Measurements from ENCODE around the gene PLP1.
"Not testable (repeated sequence)": the region's sequence is repeated elsewhere in the genome, so short reads cannot be mapped to it uniquely, and the experiment has no call there.

PLP1 gene

DNA sequence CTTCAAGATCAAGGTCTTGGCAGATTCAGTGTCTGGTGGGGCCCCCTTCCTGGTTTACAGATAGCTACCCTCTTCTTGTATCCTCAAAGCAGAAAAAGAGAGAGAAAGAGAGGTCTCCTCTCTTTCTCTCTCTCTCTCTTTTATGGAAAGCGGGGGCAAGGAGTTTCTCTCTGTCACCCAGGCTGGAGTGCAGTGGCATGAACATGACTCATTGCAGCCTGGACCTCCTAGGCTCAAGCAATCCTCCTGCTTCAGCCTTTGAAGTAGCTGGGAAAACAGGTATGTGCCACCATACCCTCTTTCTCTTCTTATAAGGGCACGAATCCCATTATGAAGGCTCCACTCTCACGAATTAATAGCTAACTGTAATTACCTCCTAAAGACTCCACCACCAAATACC lies 35.2 kb downstream of the PLP1 start:
- in situ Hi-C loops (cut with HindIII; ENCODE audit: low sequenced_read_pairs), result no loop called here
- no peak for DNase-seq (ENCODE audit: low read depth, low spot score)
- TF ChIP-seq, protein P1, sequence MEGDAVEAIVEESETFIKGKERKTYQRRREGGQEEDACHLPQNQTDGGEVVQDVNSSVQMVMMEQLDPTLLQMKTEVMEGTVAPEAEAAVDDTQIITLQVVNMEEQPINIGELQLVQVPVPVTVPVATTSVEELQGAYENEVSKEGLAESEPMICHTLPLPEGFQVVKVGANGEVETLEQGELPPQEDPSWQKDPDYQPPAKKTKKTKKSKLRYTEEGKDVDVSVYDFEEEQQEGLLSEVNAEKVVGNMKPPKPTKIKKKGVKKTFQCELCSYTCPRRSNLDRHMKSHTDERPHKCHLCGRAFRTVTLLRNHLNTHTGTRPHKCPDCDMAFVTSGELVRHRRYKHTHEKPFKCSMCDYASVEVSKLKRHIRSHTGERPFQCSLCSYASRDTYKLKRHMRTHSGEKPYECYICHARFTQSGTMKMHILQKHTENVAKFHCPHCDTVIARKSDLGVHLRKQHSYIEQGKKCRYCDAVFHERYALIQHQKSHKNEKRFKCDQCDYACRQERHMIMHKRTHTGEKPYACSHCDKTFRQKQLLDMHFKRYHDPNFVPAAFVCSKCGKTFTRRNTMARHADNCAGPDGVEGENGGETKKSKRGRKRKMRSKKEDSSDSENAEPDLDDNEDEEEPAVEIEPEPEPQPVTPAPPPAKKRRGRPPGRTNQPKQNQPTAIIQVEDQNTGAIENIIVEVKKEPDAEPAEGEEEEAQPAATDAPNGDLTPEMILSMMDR (IDR thresholded peaks at IDR 0.05; ENCODE audit: low read depth, low read length), result no peak
- no peak overlapping the region for H3K4me3 ChIP-seq (ENCODE audit: low read depth, low read length)

DNA sequence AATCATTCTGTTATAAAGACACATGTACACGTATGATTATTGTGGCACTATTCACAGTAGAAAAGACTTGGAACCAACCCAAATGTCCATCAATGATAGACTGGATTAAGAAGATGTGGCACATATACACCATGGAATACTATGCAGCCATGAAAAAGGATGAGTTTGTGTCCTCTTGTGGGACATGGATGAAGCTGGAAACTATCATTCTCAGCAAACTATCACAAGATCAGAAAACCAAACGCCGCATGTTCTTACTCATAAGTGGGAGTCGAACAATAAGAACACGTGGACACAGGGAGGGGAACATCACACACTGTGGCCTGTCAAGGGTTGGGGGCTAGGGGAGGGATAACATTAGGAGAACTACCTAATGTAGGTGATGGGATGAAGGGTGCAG lies 40.5 kb downstream of the PLP1 start:
- in situ Hi-C loops (cut with HindIII; ENCODE audit: low sequenced_read_pairs); DNase-seq (ENCODE audit: low read depth, low spot score); H3K4me3 ChIP-seq (ENCODE audit: low read depth, low read length): not testable (repeated sequence)

DNA sequence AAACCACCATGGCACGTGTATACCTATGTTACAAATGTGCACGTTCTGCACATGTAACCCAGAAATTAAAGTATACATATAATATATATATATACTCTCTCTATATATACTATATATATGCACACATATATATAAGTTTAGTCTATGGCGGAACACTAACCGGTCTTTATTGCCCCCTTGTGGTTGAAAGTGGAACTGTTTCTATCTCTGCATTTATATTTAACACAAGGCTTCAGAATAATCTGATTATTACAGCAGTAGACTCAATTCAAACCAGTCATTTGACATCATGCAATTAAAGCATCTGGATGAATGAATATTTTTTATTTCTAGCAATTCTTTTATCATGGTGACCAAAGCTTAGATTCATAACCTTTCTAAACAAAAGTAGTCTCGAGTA lies 40.9 kb downstream of the PLP1 start:
- H3K4me3 ChIP-seq (ENCODE audit: low read depth, low read length), result no peak overlapping the region
- TF ChIP-seq, protein P1 (IDR thresholded peaks at IDR 0.05; ENCODE audit: low read depth, low read length), result peak; percentile 54
- in situ Hi-C loops (cut with HindIII; ENCODE audit: low sequenced_read_pairs), result no loop called here
- peak; percentile 49 for DNase-seq (ENCODE audit: low read depth, low spot score)

DNA sequence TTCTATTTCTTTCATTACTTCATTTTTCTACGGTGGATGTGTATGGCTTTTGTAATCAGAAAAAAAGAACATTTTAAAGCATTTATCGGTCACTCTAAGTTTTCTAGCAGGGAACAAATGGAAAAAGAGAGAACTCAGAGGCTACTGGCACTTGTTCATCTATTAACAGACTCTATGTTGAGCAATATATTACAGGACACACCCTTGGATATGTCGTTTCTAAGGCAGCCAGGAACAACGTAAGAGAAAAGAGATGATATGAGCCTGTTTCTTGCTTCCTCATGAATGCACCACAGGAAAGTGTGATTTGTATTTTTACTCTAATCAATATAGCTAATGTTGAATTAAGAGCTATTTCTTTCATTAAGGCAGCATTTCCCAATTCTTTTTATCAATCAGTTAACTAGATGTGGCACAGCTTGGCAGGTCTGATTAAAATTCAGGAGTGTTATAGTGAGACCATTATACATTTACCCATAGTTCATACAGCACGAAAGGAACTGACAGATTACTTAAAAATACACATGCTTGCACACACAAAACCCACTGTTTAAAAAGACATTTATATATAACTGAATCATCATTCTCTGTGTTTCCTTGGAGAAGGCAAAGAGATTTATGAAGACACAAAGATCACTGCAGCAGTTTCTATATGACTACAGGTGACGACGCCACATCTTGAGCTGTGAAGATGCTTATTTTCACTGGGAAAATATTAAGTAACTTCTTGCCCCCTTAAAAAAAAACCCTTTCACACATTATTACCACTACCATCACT lies 42.4 kb downstream of the PLP1 start:
- no peak for DNase-seq (ENCODE audit: low read depth, low spot score)
- in situ Hi-C loops (cut with HindIII; ENCODE audit: low sequenced_read_pairs), result no loop called here
- TF ChIP-seq, protein P1 (IDR thresholded peaks at IDR 0.05; ENCODE audit: low read depth, low read length), result no peak
- H3K4me3 ChIP-seq (ENCODE audit: low read depth, low read length), result no peak overlapping the region

DNA sequence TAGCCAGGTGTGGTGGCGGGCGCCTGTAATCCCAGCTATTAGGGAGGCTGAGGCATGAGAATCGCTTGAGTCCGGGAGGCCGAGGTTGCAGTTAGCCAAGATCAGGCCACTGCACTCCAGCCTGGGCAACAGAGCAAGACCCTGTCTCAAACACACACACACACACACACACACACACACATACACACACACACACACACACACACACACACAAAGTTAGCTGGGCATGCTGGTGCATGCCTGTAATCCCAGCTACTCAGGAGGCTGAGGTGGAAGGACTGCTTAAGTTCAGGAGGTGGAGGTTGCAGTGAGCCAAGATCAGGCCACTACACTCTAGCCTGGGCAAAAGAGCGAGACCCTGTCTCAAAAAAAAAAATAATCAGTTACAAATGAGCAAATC lies 44.2 kb downstream of the PLP1 start:
- in situ Hi-C loops (cut with HindIII; ENCODE audit: low sequenced_read_pairs); DNase-seq (ENCODE audit: low read depth, low spot score); H3K4me3 ChIP-seq (ENCODE audit: low read depth, low read length): not testable (repeated sequence)

DNA sequence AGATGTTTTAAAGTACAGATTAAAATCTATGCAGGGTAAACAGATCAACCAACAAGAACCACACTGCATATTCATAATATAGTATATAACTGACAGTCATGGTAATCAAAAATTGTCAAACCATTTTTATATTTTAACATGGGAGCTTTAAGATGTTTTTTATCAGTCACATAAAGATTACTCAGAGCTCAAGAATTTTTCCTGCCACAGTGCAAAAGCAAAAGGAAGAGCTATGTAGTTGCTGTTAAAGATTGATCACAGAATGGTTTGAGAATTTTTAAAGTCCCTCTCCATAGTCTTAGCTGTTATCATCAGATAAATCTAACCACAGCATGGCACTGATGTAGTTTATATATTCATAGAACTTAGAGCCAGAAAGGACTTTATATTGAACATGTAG lies 47.0 kb downstream of the PLP1 start:
- TF ChIP-seq, protein P1 (IDR thresholded peaks at IDR 0.05; ENCODE audit: low read depth, low read length), result no peak
- in situ Hi-C loops (cut with HindIII; ENCODE audit: low sequenced_read_pairs), result no loop called here
- DNase-seq (ENCODE audit: low read depth, low spot score), result peak; percentile 13
- no peak overlapping the region for H3K4me3 ChIP-seq (ENCODE audit: low read depth, low read length)

DNA sequence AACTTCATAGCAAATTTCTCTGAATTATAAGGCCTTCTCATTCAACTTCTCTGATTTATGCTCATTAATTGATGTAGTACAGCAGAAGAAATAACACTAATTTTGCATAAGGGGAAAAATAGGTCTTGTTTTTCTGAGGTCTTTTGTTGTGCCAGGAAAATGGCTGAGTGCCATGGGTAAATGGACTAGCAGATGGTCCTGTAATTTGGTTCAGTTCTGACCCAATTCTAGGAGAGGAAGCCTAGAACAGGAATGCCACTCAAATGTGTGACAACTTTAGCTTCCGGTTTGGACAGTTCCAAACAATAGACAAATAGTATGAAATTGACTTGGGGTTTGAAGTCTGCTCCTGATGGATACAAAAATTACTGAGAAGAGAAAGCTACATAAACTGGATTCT lies 49.2 kb downstream of the PLP1 start:
- no peak for DNase-seq (ENCODE audit: low read depth, low spot score)
- in situ Hi-C loops (cut with HindIII; ENCODE audit: low sequenced_read_pairs), result no loop called here
- TF ChIP-seq, protein P1 (IDR thresholded peaks at IDR 0.05; ENCODE audit: low read depth, low read length), result no peak
- no peak overlapping the region for H3K4me3 ChIP-seq (ENCODE audit: low read depth, low read length)

DNA sequence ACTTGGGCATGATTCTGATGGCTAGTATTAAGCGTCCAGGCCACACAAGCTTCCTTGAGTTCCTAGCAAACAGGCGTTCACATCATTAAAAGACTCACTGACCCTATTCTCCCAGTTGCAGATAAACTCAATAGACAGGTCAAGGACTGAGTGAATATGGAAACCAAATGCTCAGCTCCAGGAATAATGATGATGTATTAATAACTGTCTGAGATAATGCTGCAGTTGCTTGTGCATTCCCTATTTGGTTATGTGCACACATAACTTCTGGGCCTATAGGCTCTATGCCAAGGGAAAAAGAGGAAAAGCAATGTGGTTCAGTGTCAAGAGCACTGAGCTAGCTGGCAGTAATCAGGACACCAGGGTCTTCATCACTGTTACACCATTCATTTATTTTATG lies 51.9 kb downstream of the PLP1 start:
- no peak overlapping the region for H3K4me3 ChIP-seq (ENCODE audit: low read depth, low read length)
- no peak for DNase-seq (ENCODE audit: low read depth, low spot score)
- in situ Hi-C loops (cut with HindIII; ENCODE audit: low sequenced_read_pairs), result no loop called here
- TF ChIP-seq, protein P1 (IDR thresholded peaks at IDR 0.05; ENCODE audit: low read depth, low read length), result no peak

All from astrocyte of the spinal cord (primary cell).